Pancreas (tissue), 10 donors: ENCODE measurements around the gene GGNBP2. TPM values are rescaled to one million over a fixed set of nuclear protein-coding genes. Genes with fewer than 3 reads are reported as not detected.

Experiments used
- ATAC-seq, 4 donors: fragments of 200-7000 bp; cut with Tn5 transposase; one replicate each; pipeline versions ENCODE4 v1.8.0 to v1.9.1; 2020; ENCODE audit warnings: mild to moderate bottlenecking in 4 of 4, moderate library complexity in 4 of 4
- DNase-seq, 6 donors: peaks; one replicate each; pipeline ENCODE4 v3.0.0-alpha.2; 2020
- FAIRE-seq: peaks from 2 replicates; lab custom pipeline; 2012; peaks lifted over from hg19 to GRCh38; lab: Jason Lieb, UNC
- H3K27ac ChIP-seq, 4 donors: fragments of 200-600 bp; sonication (generic); 1 replicate in 3 of 4; 2 replicates in 1 of 4; pipeline versions ENCODE4 v1.5.0 to v1.8.0; 2020
- H3K27me3 ChIP-seq, 4 donors: fragments of 200-600 bp; one replicate each; pipeline ENCODE4 v1.8.0; 2021
- H3K36me3 ChIP-seq, 3 donors: fragments of 200-600 bp; sonication (generic) in 1 of 3; one replicate each; pipeline versions ENCODE4 v1.5.0 to v1.8.0; 2020 to 2021
- H3K4me1 ChIP-seq, 3 donors: fragments of 200-600 bp; one replicate each; pipeline ENCODE4 v1.8.0; 2021
- H3K4me3 ChIP-seq, 4 donors: fragments of 200-600 bp; sonication (generic) in 2 of 4; one replicate each; pipeline versions ENCODE4 v1.5.0 to v1.8.0; 2020 to 2021
- H3K9me3 ChIP-seq, 4 donors: fragments of 200-600 bp; one replicate each; pipeline ENCODE4 v1.8.0; 2021
- CTCF ChIP-seq, 4 donors: fragments of 200-600 bp; sonication (generic) in 3 of 4; IDR thresholded peaks; one replicate each; pipeline versions ENCODE4 v1.5.0 to v1.8.0; 2021; ENCODE audit warnings: antibody characterized with exemption in 4 of 4
- WGBS, 2 donors: extraction: QIAGEN DNeasy Blood & Tissue Kit; methylation state at CpG; one replicate each; pipeline ENCODE4 v1.1.7; 2013; 5-methylcytosine and 5-hydroxymethylcytosine counted together
- intact Hi-C, 3 donors: fragments of 100-400 bp; cut with DNase I; formaldehyde crosslinking; loops; one replicate each; pipeline versions ENCODE4 v1.11.1 to v1.14.2; 2022
- polyA plus RNA-seq, 2 donors: library from polyadenylated mRNA; stranded (reverse); fragments of 200-250 nt; gene quantifications; one replicate each; pipeline ENCODE4 v1.2.3, GENCODE V29; 2013
- total RNA-seq, 6 donors: library from RNA; stranded (reverse); fragmentation: NEBNext Ultra II Directional in 4 of 6; extraction: Animal tissue kit (Norgen Biotek cat#: 25700) in 4 of 6; gene quantifications; one replicate each; pipeline versions ENCODE4 v1.2.1 to v1.2.4, GENCODE V29; 2021 to 2023
- donor health status: healthy with polysubstance abuse.
- donor health status: DM: no; HTN: no; CAD: no; lungs with moderate emphysema.
- donor health status: DM: no; HTN: no; CAD: no.
- donor health status: control.
- donor health status: control.
- donor health status: Bipolar disorder and iron deficiency.
- donor health status: DM: yes; HTN: yes; CAD: no.
- donor health status: DM: no; HTN: no; CAD: no.
- donor health status: DM: no; HTN: no; CAD: no.
- donor health status: DM: yes; HTN: yes; CAD: no.

GGNBP2 gene
- total and polyA plus RNA-seq, 8 donors, result 27.3 to 41.8 (median 36.7) TPM

DNA sequence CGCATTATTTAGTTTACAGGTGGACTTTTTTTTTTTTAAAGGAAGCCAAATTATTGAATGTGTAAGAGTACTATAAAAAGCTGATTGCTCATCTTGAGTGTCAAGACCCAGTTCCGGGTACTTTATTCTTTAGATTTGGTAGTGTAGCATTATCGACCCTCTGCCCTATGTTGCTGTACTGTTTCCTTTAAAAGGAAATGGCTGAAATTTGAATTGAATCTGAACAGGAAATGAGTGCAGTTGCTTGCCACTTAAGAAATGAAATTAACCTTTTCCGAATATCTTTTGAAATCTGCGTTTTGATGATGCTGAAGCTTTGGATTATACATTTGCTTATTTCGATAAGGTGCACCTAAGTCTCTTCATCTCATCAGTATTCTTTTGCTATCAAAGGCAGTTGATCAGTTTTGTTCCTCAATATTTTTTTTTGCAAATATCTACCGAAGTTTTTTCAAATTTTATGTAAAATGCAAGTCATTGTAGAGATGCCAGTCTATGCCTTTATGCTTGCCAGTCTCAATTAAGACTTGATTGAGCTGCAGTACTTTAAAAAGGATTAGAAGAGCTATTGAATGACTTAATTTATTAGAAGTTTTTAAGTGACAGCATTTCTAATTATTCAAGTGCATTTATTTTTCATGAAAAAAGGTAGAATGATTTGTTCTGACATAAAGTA, 1.8 kb downstream of the GGNBP2 start:
- Histone ChIP-seq H3K27ac (peak overlapping the region in 3 of 4 donors; percentile 99), H3K27me3 (no peaks in the 10 kb centered on the region), H3K36me3 (no peaks in the 10 kb centered on the region), H3K4me3 (peak overlapping the region; percentile 68 to 97 (median 95)), H3K9me3 (no peaks in the 10 kb centered on the region), H3K4me1 (peaks cover 20 to 48% (median 29%) of the 10 kb centered on the region in 3 donors)
- no peak for FAIRE-seq
- intact Hi-C loops, result no loop called here
- no peak for DNase-seq
- TF ChIP-seq CTCF (IDR thresholded peaks at IDR 0.05), result no peak
- 6 to 7% methylated on average over 7 of the region's 7 CpGs for WGBS, 2 donors
- no peak for ATAC-seq

DNA sequence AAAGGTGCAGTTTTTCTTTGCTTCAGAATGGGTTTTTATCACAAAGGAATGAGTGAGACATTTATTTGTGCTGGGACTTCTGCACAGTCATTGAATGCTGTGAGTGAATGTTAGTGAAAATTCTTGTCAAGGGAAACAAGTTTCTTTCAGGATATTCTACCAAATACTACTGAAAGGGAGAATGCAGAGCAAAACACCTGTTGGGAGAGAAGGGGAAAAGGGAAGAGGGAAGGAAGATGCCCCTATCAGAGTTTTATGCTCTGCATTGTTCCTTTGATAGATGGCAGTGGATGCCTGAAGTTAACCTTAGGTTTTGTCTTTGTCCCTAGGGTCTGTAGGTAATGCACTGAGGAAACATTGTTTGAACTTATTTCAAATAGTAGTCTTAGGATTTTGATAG, 3.1 kb downstream of the GGNBP2 start:
- no peak for ATAC-seq
- peak overlapping the region in 1 of 4 donors; percentile 2 for H3K4me3 ChIP-seq

DNA sequence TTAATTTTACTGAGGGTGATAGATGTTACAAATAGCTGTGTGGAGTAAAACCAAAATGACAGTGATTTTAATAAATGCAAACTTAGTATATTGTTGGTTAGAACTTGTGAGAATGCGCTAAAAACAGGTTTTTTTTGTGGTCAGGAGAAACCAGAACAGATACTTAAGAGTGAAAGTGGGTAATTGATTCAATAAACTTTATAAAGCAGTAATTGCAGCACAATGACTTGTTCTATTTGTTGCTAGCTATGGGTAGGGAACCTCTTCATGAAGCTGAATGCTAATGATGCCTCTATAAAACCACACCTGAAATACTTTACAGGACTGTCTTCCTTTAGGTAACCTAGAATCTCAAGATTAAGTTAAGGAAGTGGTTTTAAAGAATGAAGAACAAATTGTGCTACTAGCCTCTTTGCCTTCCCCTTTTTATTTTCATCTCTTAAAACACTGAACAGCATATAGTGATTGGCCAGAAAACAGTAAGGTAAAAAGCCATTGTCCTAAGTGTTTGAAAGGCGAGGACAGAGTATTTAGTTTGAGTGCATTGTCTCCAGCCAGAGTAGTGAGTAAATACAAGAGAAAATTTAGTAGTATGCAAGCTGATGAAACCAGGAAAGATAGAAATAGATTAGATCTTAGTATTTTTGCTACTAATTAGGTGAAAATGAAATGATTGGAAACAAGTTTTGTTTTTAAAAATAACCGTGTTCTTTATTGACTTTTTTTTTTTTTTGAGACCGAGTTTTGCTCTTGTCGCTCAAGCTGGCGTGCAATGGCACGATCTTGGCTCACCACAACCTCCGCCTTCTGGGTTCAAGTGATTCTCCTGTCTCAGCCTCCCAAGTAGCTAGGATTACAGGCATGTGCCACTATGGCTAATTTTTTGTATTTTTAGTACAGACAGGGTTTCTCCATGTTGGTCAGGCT, 6.0 kb downstream of the GGNBP2 start:
- Histone ChIP-seq H3K4me1 (peaks cover 25 to 38% (median 30%) of the 10 kb centered on the region in 3 donors), H3K4me3 (no peak overlapping the region), H3K9me3 (no peaks in the 10 kb centered on the region), H3K27me3 (no peaks in the 10 kb centered on the region), H3K27ac (no peak overlapping the region), H3K36me3 (peaks cover 0 to 6% (median 5%) of the 10 kb centered on the region in 3 donors)
- ATAC-seq, result no peak
- DNase-seq, result no peak
- FAIRE-seq, result no peak
- intact Hi-C loops, result no loop called here
- TF ChIP-seq CTCF (IDR thresholded peaks at IDR 0.05), result no peak
- WGBS, 2 donors, result 84 to 87% methylated on average over 8 of the region's 8 CpGs

More for the DNA sequence above, 3.1 kb downstream of the GGNBP2 start:
- Histone ChIP-seq H3K36me3 (no peaks in the 10 kb centered on the region), H3K9me3 (no peaks in the 10 kb centered on the region), H3K27me3 (no peaks in the 10 kb centered on the region), H3K4me1 (peaks cover 21 to 48% (median 29%) of the 10 kb centered on the region in 3 donors), H3K27ac (no peak overlapping the region)
- DNase-seq (no peak), FAIRE-seq (no peak)
- TF ChIP-seq CTCF (IDR thresholded peaks at IDR 0.05), result no peak
- intact Hi-C loops, result no loop called here

DNA sequence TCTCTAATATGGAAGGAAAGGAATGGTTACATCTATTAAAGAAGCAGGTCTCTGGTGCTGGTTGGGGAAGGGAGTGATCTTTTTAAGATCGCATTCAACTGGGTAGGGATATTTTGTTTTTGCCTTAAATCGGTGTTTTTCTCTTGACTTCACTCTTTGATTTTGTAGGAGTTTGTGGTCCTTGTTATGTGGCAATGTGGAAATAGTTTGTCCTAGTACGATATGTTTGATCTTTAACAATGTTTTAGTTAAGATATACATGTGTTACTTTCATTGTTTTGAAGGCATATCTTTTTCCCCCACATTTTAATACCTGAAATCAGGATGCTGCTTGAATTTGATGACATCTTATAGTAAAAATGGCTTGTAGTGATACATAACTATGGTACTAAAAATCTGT, 8.7 kb downstream of the GGNBP2 start:
- H3K4me3 ChIP-seq, result no peak overlapping the region
- TF ChIP-seq CTCF (IDR thresholded peaks at IDR 0.05), result no peak
- no peak for ATAC-seq
- intact Hi-C loops, result no loop called here
- FAIRE-seq, result no peak
- H3K9me3 ChIP-seq, result no peaks in the 10 kb centered on the region
- 72 to 75% methylated on average over 3 of the region's 3 CpGs for WGBS, 2 donors
- no peak overlapping the region for H3K27ac ChIP-seq
- peaks cover 0 to 22% (median 6%) of the 10 kb centered on the region in 3 donors for H3K36me3 ChIP-seq
- H3K4me1 ChIP-seq, result peaks cover 5 to 13% (median 10%) of the 10 kb centered on the region in 3 donors
- H3K27me3 ChIP-seq, result no peaks in the 10 kb centered on the region
- DNase-seq, result no peak
